GM23248 (cell line): ENCODE measurements around the gene METTL22. TPM values are rescaled to one million over a fixed set of nuclear protein-coding genes. Genes with fewer than 3 reads are reported as not detected.
A peak's percentile ranks its signal among the peaks of the same experiment; 100 is the strongest.

Experiments
- DNase-seq: peaks from one replicate; pipeline ENCODE4 v3.0.0-alpha.2; 2015
- H2AFZ ChIP-seq: fragments of 200-600 bp; sonication (generic); 2 replicates; pipeline ENCODE4 v1.6.1; 2016; ENCODE audit warnings: antibody characterized with exemption
- H3F3A ChIP-seq: fragments of 200-600 bp; sonication (generic); 2 replicates; pipeline ENCODE4 v1.6.1; 2016; ENCODE audit warnings: mild to moderate bottlenecking, antibody characterized with exemption, mixed run types; ENCODE audit not compliant: insufficient read depth
- H3K27ac ChIP-seq: fragments of 200-600 bp; sonication (generic); 2 replicates; pipeline ENCODE4 v1.5.1; 2016; ENCODE audit warnings: mild to moderate bottlenecking
- H3K27me3 ChIP-seq: fragments of 200-600 bp; sonication (generic); replicated peaks from 2 replicates; pipeline ENCODE4 v1.6.1; 2016; ENCODE audit warnings: mild to moderate bottlenecking; ENCODE audit not compliant: insufficient read depth
- H3K36me3 ChIP-seq: fragments of 200-600 bp; sonication (generic); 2 replicates; pipeline ENCODE4 v1.6.1; 2016; ENCODE audit warnings: low read depth, mild to moderate bottlenecking
- H3K4me1 ChIP-seq: fragments of 200-600 bp; sonication (generic); 2 replicates; pipeline ENCODE4 v1.6.1; 2016; ENCODE audit warnings: mild to moderate bottlenecking; ENCODE audit not compliant: insufficient read depth
- H3K4me2 ChIP-seq: fragments of 200-600 bp; sonication (generic); one replicate; pipeline ENCODE4 v1.6.1; 2016; ENCODE audit warnings: mild to moderate bottlenecking; ENCODE audit not compliant: unreplicated experiment
- H3K4me3 ChIP-seq: fragments of 200-600 bp; sonication (generic); 2 replicates; pipeline ENCODE4 v1.5.1; 2016; ENCODE audit warnings: mild to moderate bottlenecking
- H3K79me2 ChIP-seq: fragments of 200-600 bp; sonication (generic); 2 replicates; pipeline ENCODE4 v1.6.1; 2016; ENCODE audit warnings: mild to moderate bottlenecking; ENCODE audit not compliant: insufficient read depth
- H3K9ac ChIP-seq: fragments of 200-600 bp; sonication (generic); 2 replicates; pipeline ENCODE4 v1.6.1; 2016; ENCODE audit warnings: mild to moderate bottlenecking
- H3K9me2 ChIP-seq: fragments of 200-600 bp; sonication (generic); 2 replicates; pipeline ENCODE4 v1.6.1; 2016; ENCODE audit warnings: mixed run types, mild to moderate bottlenecking, moderate library complexity; ENCODE audit not compliant: insufficient read depth
- H3K9me3 ChIP-seq: fragments of 200-600 bp; sonication (generic); one replicate; pipeline ENCODE4 v1.6.1; 2017; ENCODE audit warnings: low read depth
- H4K20me1 ChIP-seq: fragments of 200-600 bp; sonication (generic); 2 replicates; pipeline ENCODE4 v1.6.0; 2016; ENCODE audit not compliant: insufficient read depth
- EZH2 ChIP-seq: fragments of 200-600 bp; sonication (generic); IDR thresholded peaks from 2 replicates; pipeline ENCODE4 v1.6.1; 2018; ENCODE audit warnings: antibody characterized with exemption, mild to moderate bottlenecking; ENCODE audit not compliant: insufficient read depth, poor library complexity, severe bottlenecking
- EZH2phosphoT487 ChIP-seq: fragments of 200-600 bp; sonication (generic); IDR thresholded peaks from 2 replicates; pipeline ENCODE4 v1.6.1; 2018; ENCODE audit warnings: antibody characterized with exemption, moderate library complexity, mild to moderate bottlenecking, low read depth; ENCODE audit not compliant: insufficient read depth
- WGBS, 2 experiments: methylation state at CpG; one replicate each; pipeline ENCODE4 v1.1.6; 2015 to 2017; ENCODE audit warnings: low lambda C conversion rate in 2 of 2, low coverage in 1 of 2; ENCODE audit errors: missing lambda C conversion rate in 2 of 2; 5-methylcytosine and 5-hydroxymethylcytosine counted together
- in situ Hi-C: fragments of 300-500 bp; cut with MboI; formaldehyde crosslinking; loops from 2 replicates; pipeline ENCODE4 v1.15.0; 2020
- polyA plus RNA-seq: library from polyadenylated mRNA; unstranded; fragments of >200 nt; fragmentation: Nextera tagmentation; extraction: Ambion mirVana; gene quantifications from 2 replicates; pipeline ENCODE4 v1.2.1, GENCODE V29; 2016
- total RNA-seq: library from RNA; depleted of rRNA; stranded (reverse); fragments of >200 nt; shearing (Covaris generic); gene quantifications from 2 replicates; pipeline ENCODE4 v1.2.3, GENCODE V29; 2014

The METTL22 gene
- total and polyA plus RNA-seq, 2 experiments from 2014 or later = 36.9 to 46.1 TPM

- peak overlapping the region; percentile 94 for H3K4me2 ChIP-seq
- TF ChIP-seq EZH2phosphoT487 (no peak), EZH2 (no peak)
- H3K9ac ChIP-seq = peak overlapping the region; percentile 100; the same call in 1 of the 2 replicates
- H3K79me2 ChIP-seq = peaks cover 45% of the 10 kb centered on the region
- peaks cover 9% of the 10 kb centered on the region; the same call in 1 of the 2 replicates for H3F3A ChIP-seq
- H3K4me3 ChIP-seq = peak overlapping the region; percentile 95
- DNase-seq = no peak
- in situ Hi-C loops = no loop called here
- no peak overlapping the region for H3K27ac ChIP-seq
- H2AFZ ChIP-seq = peak overlapping the region; percentile 93
- WGBS, 2 experiments = 20 to 28% methylated on average over 12 of the region's 12 CpGs
- H3K9me2 ChIP-seq = no peaks in the 10 kb centered on the region
- H3K4me1 ChIP-seq = peaks cover 21% of the 10 kb centered on the region
- H3K27me3 ChIP-seq = no peaks in the 10 kb centered on the region
- H3K9me3 ChIP-seq = no peaks in the 10 kb centered on the region
- no peaks in the 10 kb centered on the region for H4K20me1 ChIP-seq
- peaks cover 12% of the 10 kb centered on the region for H3K36me3 ChIP-seq
These were observed 301 bp upstream of the METTL22 start for GRCh38 chr16:8621222-8621571.

GRCh38 chr16:8622315-8622656 is 788 bp downstream of the METTL22 start:
- 4 to 5% methylated on average over 4 of the region's 4 CpGs for WGBS, 2 experiments
- no peaks in the 10 kb centered on the region for H3K27me3 ChIP-seq
- TF ChIP-seq EZH2phosphoT487 (no peak), EZH2 (no peak)
- DNase-seq = no peak
- peaks cover 9% of the 10 kb centered on the region; the same call in 1 of the 2 replicates for H3F3A ChIP-seq
- peak overlapping the region; percentile 94 for H3K4me2 ChIP-seq
- H3K27ac ChIP-seq = peak overlapping the region; percentile 90
- H3K9me3 ChIP-seq = no peaks in the 10 kb centered on the region
- no peaks in the 10 kb centered on the region for H3K9me2 ChIP-seq
- H4K20me1 ChIP-seq = no peaks in the 10 kb centered on the region
- H3K79me2 ChIP-seq = peaks cover 45% of the 10 kb centered on the region
- H3K4me3 ChIP-seq = peak overlapping the region; percentile 95
- H3K4me1 ChIP-seq = peaks cover 21% of the 10 kb centered on the region
- peaks cover 13% of the 10 kb centered on the region for H3K36me3 ChIP-seq
- in situ Hi-C loops = no loop called here
- H2AFZ ChIP-seq = peak overlapping the region; percentile 93
- H3K9ac ChIP-seq = peak overlapping the region; percentile 100

- H3K9ac ChIP-seq = peak overlapping the region; percentile 100; the same call in 1 of the 2 replicates
- no peaks in the 10 kb centered on the region for H4K20me1 ChIP-seq
- H3K4me1 ChIP-seq = peaks cover 15% of the 10 kb centered on the region
- H3K4me3 ChIP-seq = no peak overlapping the region
- no peak overlapping the region for H3K27ac ChIP-seq
- no peaks in the 10 kb centered on the region for H3K27me3 ChIP-seq
- H3K9me3 ChIP-seq = no peaks in the 10 kb centered on the region
- peaks cover 53% of the 10 kb centered on the region for H3K79me2 ChIP-seq
- H3K4me2 ChIP-seq = peak overlapping the region; percentile 94
- in situ Hi-C loops = no loop called here
- no peaks in the 10 kb centered on the region for H3K9me2 ChIP-seq
- peaks cover 24% of the 10 kb centered on the region for H3K36me3 ChIP-seq
- H3F3A ChIP-seq = peaks cover 2% of the 10 kb centered on the region; the same call in 1 of the 2 replicates
- peak; percentile 69 for DNase-seq
- no peak for TF ChIP-seq EZH2
- H2AFZ ChIP-seq = no peak overlapping the region
These were observed 2.1 kb downstream of the METTL22 start for GRCh38 chr16:8623634-8624033.

- no peak for DNase-seq
- TF ChIP-seq EZH2phosphoT487 (no peak), EZH2 (no peak)
- Histone ChIP-seq H2AFZ (no peak overlapping the region), H3K79me2 (peaks cover 56% of the 10 kb centered on the region), H3F3A (no peaks in the 10 kb centered on the region), H3K4me1 (peaks cover 15% of the 10 kb centered on the region), H3K9me2 (no peaks in the 10 kb centered on the region), H3K9ac (no peak overlapping the region), H3K27ac (no peak overlapping the region), H3K27me3 (no peaks in the 10 kb centered on the region), H3K9me3 (no peaks in the 10 kb centered on the region), H3K36me3 (peaks cover 31% of the 10 kb centered on the region), H3K4me2 (no peak overlapping the region), H3K4me3 (no peak overlapping the region), H4K20me1 (no peaks in the 10 kb centered on the region)
- in situ Hi-C loops = no loop called here
- 93 to 94% methylated on average over 10 of the region's 10 CpGs for WGBS, 2 experiments
These were observed 4.1 kb downstream of the METTL22 start for GRCh38 chr16:8625491-8626087.

GRCh38 chr16:8626946-8627345 is 5.4 kb downstream of the METTL22 start:
- Histone ChIP-seq H3K4me1 (peaks cover 15% of the 10 kb centered on the region), H3K9me3 (no peaks in the 10 kb centered on the region), H3K79me2 (peaks cover 57% of the 10 kb centered on the region), H3K27ac (no peak overlapping the region), H3K36me3 (peaks cover 34% of the 10 kb centered on the region), H3K9me2 (no peaks in the 10 kb centered on the region), H3K9ac (no peak overlapping the region), H3F3A (no peaks in the 10 kb centered on the region), H3K27me3 (no peaks in the 10 kb centered on the region), H3K4me3 (no peak overlapping the region), H2AFZ (no peak overlapping the region), H4K20me1 (no peaks in the 10 kb centered on the region), H3K4me2 (no peak overlapping the region)
- in situ Hi-C loops = no loop called here
- TF ChIP-seq EZH2 (no peak), EZH2phosphoT487 (no peak)
- 99 to 100% methylated on average over 8 of the region's 8 CpGs for WGBS, 2 experiments
- DNase-seq = no peak
